Nephron progenitor cell (in vitro differentiated cells): ENCODE data around the gene SQOR.

Source experiments
- DNase-seq: peaks from one replicate; pipeline ENCODE4 v3.0.0; 2021
- H3K27ac Mint-ChIP-seq: 2 replicates; pipeline ENCODE4 v1.8.0; 2021; ENCODE audit warnings: mild to moderate bottlenecking, moderate library complexity, mixed read lengths
- H3K27me3 Mint-ChIP-seq: 2 replicates; pipeline ENCODE4 v1.8.0; 2021; ENCODE audit warnings: mild to moderate bottlenecking, low read depth, mixed read lengths; ENCODE audit not compliant: poor library complexity
- H3K36me3 Mint-ChIP-seq: 2 replicates; pipeline ENCODE4 v1.8.0; 2021; ENCODE audit warnings: low read depth, mixed read lengths
- H3K4me1 Mint-ChIP-seq: 2 replicates; pipeline ENCODE4 v1.8.0; 2021; ENCODE audit warnings: mixed read lengths
- H3K4me3 Mint-ChIP-seq: 2 replicates; pipeline ENCODE4 v1.8.0; 2021; ENCODE audit warnings: mild to moderate bottlenecking, moderate library complexity, mixed read lengths
- H3K9me3 Mint-ChIP-seq: 2 replicates; pipeline ENCODE4 v1.8.0; 2021; ENCODE audit warnings: mild to moderate bottlenecking, moderate library complexity, mixed read lengths
- TF ChIP-seq, protein P1 (sequence below): fragments of 200-600 bp; sonication (generic); IDR thresholded peaks from 2 replicates; pipeline ENCODE4 v1.5.0; 2021; ENCODE audit warnings: antibody characterized with exemption

Gene SQOR

GRCh38 chr15:45669422-45669821 is 34.6 kb downstream of the SQOR start:
- Mint-ChIP-seq H3K4me1 (peaks cover 4% of the 10 kb centered on the region), H3K9me3 (no peaks in the 10 kb centered on the region), H3K27ac (no peak overlapping the region), H3K36me3 (no peaks in the 10 kb centered on the region), H3K27me3 (peaks cover 4% of the 10 kb centered on the region), H3K4me3 (no peak overlapping the region)
- no peak for DNase-seq
- TF ChIP-seq, protein P1, sequence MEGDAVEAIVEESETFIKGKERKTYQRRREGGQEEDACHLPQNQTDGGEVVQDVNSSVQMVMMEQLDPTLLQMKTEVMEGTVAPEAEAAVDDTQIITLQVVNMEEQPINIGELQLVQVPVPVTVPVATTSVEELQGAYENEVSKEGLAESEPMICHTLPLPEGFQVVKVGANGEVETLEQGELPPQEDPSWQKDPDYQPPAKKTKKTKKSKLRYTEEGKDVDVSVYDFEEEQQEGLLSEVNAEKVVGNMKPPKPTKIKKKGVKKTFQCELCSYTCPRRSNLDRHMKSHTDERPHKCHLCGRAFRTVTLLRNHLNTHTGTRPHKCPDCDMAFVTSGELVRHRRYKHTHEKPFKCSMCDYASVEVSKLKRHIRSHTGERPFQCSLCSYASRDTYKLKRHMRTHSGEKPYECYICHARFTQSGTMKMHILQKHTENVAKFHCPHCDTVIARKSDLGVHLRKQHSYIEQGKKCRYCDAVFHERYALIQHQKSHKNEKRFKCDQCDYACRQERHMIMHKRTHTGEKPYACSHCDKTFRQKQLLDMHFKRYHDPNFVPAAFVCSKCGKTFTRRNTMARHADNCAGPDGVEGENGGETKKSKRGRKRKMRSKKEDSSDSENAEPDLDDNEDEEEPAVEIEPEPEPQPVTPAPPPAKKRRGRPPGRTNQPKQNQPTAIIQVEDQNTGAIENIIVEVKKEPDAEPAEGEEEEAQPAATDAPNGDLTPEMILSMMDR: no peak

GRCh38 chr15:45670091-45670490 is 35.3 kb downstream of the SQOR start:
- DNase-seq: no peak
- Mint-ChIP-seq H3K36me3 (no peaks in the 10 kb centered on the region), H3K27ac (no peak overlapping the region), H3K4me3 (no peak overlapping the region), H3K9me3 (no peaks in the 10 kb centered on the region), H3K4me1 (peaks cover 4% of the 10 kb centered on the region), H3K27me3 (peaks cover 4% of the 10 kb centered on the region)
- TF ChIP-seq, protein P1: no peak

GRCh38 chr15:45670511-45670910 is 35.7 kb downstream of the SQOR start:
- DNase-seq: no peak
- Mint-ChIP-seq H3K4me3 (no peak overlapping the region), H3K27ac (no peak overlapping the region), H3K27me3 (peaks cover 4% of the 10 kb centered on the region), H3K9me3 (no peaks in the 10 kb centered on the region), H3K4me1 (peaks cover 4% of the 10 kb centered on the region), H3K36me3 (no peaks in the 10 kb centered on the region)
- TF ChIP-seq, protein P1: no peak

DNA sequence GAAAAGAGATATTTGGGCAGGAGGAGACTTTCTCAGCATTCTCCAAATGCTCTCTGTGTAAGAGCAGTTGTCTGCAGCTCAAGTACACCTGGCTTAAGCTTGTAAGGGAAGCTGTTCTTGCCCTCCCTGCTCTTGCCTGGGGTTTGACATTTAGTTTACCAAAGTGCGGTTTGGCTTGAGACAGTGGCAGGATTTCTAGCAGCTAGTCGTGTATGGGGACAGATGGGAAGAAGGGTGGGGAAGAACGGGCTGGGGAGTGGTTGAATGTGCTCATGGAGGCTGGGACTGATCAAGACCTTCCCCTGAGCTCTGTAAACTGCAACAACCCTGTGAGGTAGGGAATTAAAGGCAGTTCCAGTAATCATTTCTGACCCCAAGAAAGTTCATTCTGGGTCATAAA is 39.8 kb downstream of the SQOR start:
- no peak overlapping the region for H3K4me3 Mint-ChIP-seq
- no peaks in the 10 kb centered on the region for H3K4me1 Mint-ChIP-seq
- TF ChIP-seq, protein P1: no peak
- H3K27ac Mint-ChIP-seq: no peak overlapping the region
- no peaks in the 10 kb centered on the region for H3K36me3 Mint-ChIP-seq
- DNase-seq: no peak
- no peaks in the 10 kb centered on the region for H3K9me3 Mint-ChIP-seq
- peaks cover 5% of the 10 kb centered on the region for H3K27me3 Mint-ChIP-seq

- Mint-ChIP-seq H3K27ac (no peak overlapping the region), H3K4me1 (no peaks in the 10 kb centered on the region), H3K4me3 (no peak overlapping the region), H3K36me3 (no peaks in the 10 kb centered on the region), H3K9me3 (no peaks in the 10 kb centered on the region), H3K27me3 (peaks cover 5% of the 10 kb centered on the region)
- TF ChIP-seq, protein P1: no peak
- no peak for DNase-seq
These were observed 43.0 kb downstream of the SQOR start for GRCh38 chr15:45677797-45678196.

- TF ChIP-seq, protein P1: no peak
- DNase-seq: no peak
- Mint-ChIP-seq H3K27me3 (peaks cover 5% of the 10 kb centered on the region), H3K27ac (no peak overlapping the region), H3K4me3 (no peak overlapping the region), H3K9me3 (no peaks in the 10 kb centered on the region), H3K36me3 (no peaks in the 10 kb centered on the region), H3K4me1 (no peaks in the 10 kb centered on the region)
These were observed 43.8 kb downstream of the SQOR start for GRCh38 chr15:45678459-45679178.
